NCI-H1417 (cell line): ENCODE results near the gene HRK.

ENCODE experiments used
- DNase-seq, 3 experiments: peaks; one replicate each; lab custom pipeline; 2025; lab: John Stamatoyannopoulos, UW

The HRK gene

GRCh38 chr12:116881325-116881876 is at the start of gene HRK:
Gene HRK, minus strand, starts transcription at chr12:116881441. Its CDS starts 134 bp downstream, at chr12:116881307.
- peak in 2 of 3 experiments; percentile 42 to 88 for DNase-seq

GRCh38 chr12:116929885-116930284 is 48.6 kb upstream of the HRK start:
- no peak for DNase-seq

- no peak for DNase-seq
Observed at GRCh38 chr12:116928504-116928903, 47.3 kb upstream of the HRK start.

GRCh38 chr12:116927244-116927940 is 46.2 kb upstream of the HRK start:
- DNase-seq = peak in 2 of 3 experiments; percentile 16 to 18

- no peak for DNase-seq
Observed at GRCh38 chr12:116926283-116927243, 45.3 kb upstream of the HRK start.

GRCh38 chr12:116924558-116925453 is 43.6 kb upstream of the HRK start:
- no peak for DNase-seq

- DNase-seq = no peak
Observed at GRCh38 chr12:116922194-116922897, 41.1 kb upstream of the HRK start.

- DNase-seq = no peak
Observed at GRCh38 chr12:116920939-116921338, 39.7 kb upstream of the HRK start.

GRCh38 chr12:116919706-116920485 is 38.7 kb upstream of the HRK start:
- DNase-seq = peak in 1 of 3 experiments; percentile 65

- DNase-seq = peak; percentile 40 to 69 (median 46)
Observed at GRCh38 chr12:116919247-116919661, 38.0 kb upstream of the HRK start.

GRCh38 chr12:116918464-116918863 is 37.2 kb upstream of the HRK start:
- no peak for DNase-seq

GRCh38 chr12:116916714-116917114 is 35.5 kb upstream of the HRK start:
- DNase-seq = no peak

GRCh38 chr12:116916122-116916521 is 34.9 kb upstream of the HRK start:
- DNase-seq = no peak

GRCh38 chr12:116915326-116915725 is 34.1 kb upstream of the HRK start:
- DNase-seq = no peak

- DNase-seq = peak; percentile 83 to 90 (median 85)
Observed at GRCh38 chr12:116910645-116911451, 29.6 kb upstream of the HRK start, which contains the start of gene FBXW8. Gene FBXW8, plus strand, starts transcription at chr12:116910950. Its CDS starts 88 bp downstream, at chr12:116911038.

GRCh38 chr12:116910280-116910644 is 29.0 kb upstream of the HRK start:
- DNase-seq = no peak

GRCh38 chr12:116906285-116906684 is 25.0 kb upstream of the HRK start:
- no peak for DNase-seq

- DNase-seq = no peak
Observed at GRCh38 chr12:116903818-116904217, 22.6 kb upstream of the HRK start.

GRCh38 chr12:116901612-116902011 is 20.4 kb upstream of the HRK start:
- no peak for DNase-seq
